ENCODE results near the gene DBF4B.
A peak's percentile ranks its signal among the peaks of the same experiment; 100 is the strongest.

DBF4B gene

GRCh38 chr17:44794851-44795413 is 86.5 kb downstream of the DBF4B start:
- Histone ChIP-seq H3K36me3 (no peaks in the 10 kb centered on the region), H3K27ac (peak overlapping the region; percentile 50), H3K4me1 (ENCODE audit: control insufficient read depth in 1 of 2, insufficient read depth in 1 of 2, low read depth in 1 of 2, low read length in 1 of 2) (peaks cover 6 to 12% of the 10 kb centered on the region in 2 experiments), H3K4me3 (ENCODE audit: low read depth in 1 of 2, low read length in 1 of 2) (no peak overlapping the region), H3K27me3 (peaks cover 4% of the 10 kb centered on the region), H3K9me3 (no peaks in the 10 kb centered on the region)
- TF ChIP-seq CTCF (IDR thresholded peaks at IDR 0.05): no peak

GRCh38 chr17:44795421-44795820 is 87.0 kb downstream of the DBF4B start:
- TF ChIP-seq CTCF (IDR thresholded peaks at IDR 0.05): no peak
- Histone ChIP-seq H3K4me1 (ENCODE audit: control insufficient read depth in 1 of 2, insufficient read depth in 1 of 2, low read depth in 1 of 2, low read length in 1 of 2) (peaks cover 6 to 12% of the 10 kb centered on the region in 2 experiments), H3K36me3 (no peaks in the 10 kb centered on the region), H3K4me3 (ENCODE audit: low read depth in 1 of 2, low read length in 1 of 2) (no peak overlapping the region), H3K27ac (no peak overlapping the region), H3K9me3 (no peaks in the 10 kb centered on the region), H3K27me3 (peaks cover 4% of the 10 kb centered on the region)

- TF ChIP-seq CTCF (IDR thresholded peaks at IDR 0.05): no peak
- peaks cover 6 to 12% of the 10 kb centered on the region in 2 experiments for H3K4me1 ChIP-seq (ENCODE audit: control insufficient read depth in 1 of 2, insufficient read depth in 1 of 2, low read depth in 1 of 2, low read length in 1 of 2)
- no peak overlapping the region for H3K27ac ChIP-seq
- peaks cover 4% of the 10 kb centered on the region for H3K27me3 ChIP-seq
- H3K36me3 ChIP-seq: no peaks in the 10 kb centered on the region
- no peaks in the 10 kb centered on the region for H3K9me3 ChIP-seq
- H3K4me3 ChIP-seq (ENCODE audit: low read depth in 1 of 2, low read length in 1 of 2): no peak overlapping the region
Observed at GRCh38 chr17:44795928-44796327, 87.5 kb downstream of the DBF4B start.

GRCh38 chr17:44796731-44797130 is 88.3 kb downstream of the DBF4B start:
- H3K27ac ChIP-seq: no peak overlapping the region
- no peaks in the 10 kb centered on the region for H3K36me3 ChIP-seq
- H3K4me1 ChIP-seq (ENCODE audit: control insufficient read depth in 1 of 2, insufficient read depth in 1 of 2, low read depth in 1 of 2, low read length in 1 of 2): peaks cover 6 to 12% of the 10 kb centered on the region in 2 experiments
- peaks cover 6% of the 10 kb centered on the region for H3K27me3 ChIP-seq
- H3K4me3 ChIP-seq (ENCODE audit: low read depth in 1 of 2, low read length in 1 of 2): no peak overlapping the region
- H3K9me3 ChIP-seq: no peaks in the 10 kb centered on the region
- TF ChIP-seq CTCF (IDR thresholded peaks at IDR 0.05): no peak

GRCh38 chr17:44797802-44798201 is 89.3 kb downstream of the DBF4B start:
- no peak for TF ChIP-seq CTCF (IDR thresholded peaks at IDR 0.05)
- Histone ChIP-seq H3K27ac (no peak overlapping the region), H3K9me3 (no peaks in the 10 kb centered on the region), H3K4me1 (ENCODE audit: control insufficient read depth in 1 of 2, insufficient read depth in 1 of 2, low read depth in 1 of 2, low read length in 1 of 2) (peaks cover 6 to 12% of the 10 kb centered on the region in 2 experiments), H3K27me3 (peaks cover 10% of the 10 kb centered on the region), H3K4me3 (ENCODE audit: low read depth in 1 of 2, low read length in 1 of 2) (no peak overlapping the region), H3K36me3 (no peaks in the 10 kb centered on the region)

All from neutrophil (primary cell).